Common myeloid progenitor, CD34-positive (primary cell): ENCODE measurements around the gene GPBAR1.
A peak's percentile ranks its signal among the peaks of the same experiment; 100 is the strongest.
"Not testable (repeated sequence)": the region's sequence is repeated elsewhere in the genome, so short reads cannot be mapped to it uniquely, and the experiment has no call there.

Experiments used
- CTCF ChIA-PET: fragments of 350-600 bp; sonication (Branson Sonifier 250); formaldehyde crosslinking; loops from one replicate; lab custom pipeline; 2021; ENCODE audit warnings: antibody characterized with exemption; lab: Charles Lee
- POLR2A ChIA-PET: fragments of 350-600 bp; sonication (Branson Sonifier 250); formaldehyde crosslinking; loops from one replicate; lab custom pipeline; 2021; ENCODE audit warnings: antibody characterized with exemption; lab: Charles Lee
- DNase-seq, 3 donors: peaks; one replicate each; pipeline versions ENCODE4 v3.0.0 to v3.0.0-alpha.2; 2013
- H3K27ac ChIP-seq, 2 experiments: 1 replicate in 1 of 2; 2 replicates in 1 of 2; pipeline ENCODE4 v1.7.0; 2013; ENCODE audit warnings: inconsistent platforms in 2 of 2, low read length in 2 of 2, mild to moderate bottlenecking in 2 of 2, low read depth in 1 of 2, moderate library complexity in 1 of 2; ENCODE audit not compliant: severe bottlenecking in 2 of 2, insufficient read depth in 1 of 2, poor library complexity in 1 of 2
- H3K27me3 ChIP-seq, 5 experiments: replicated peaks in 2 of 5; 1 replicate in 3 of 5; 2 replicates in 2 of 5; pipeline versions ENCODE4 v1.6.1 to v1.7.0; 2013; ENCODE audit warnings: low read length in 4 of 5, mild to moderate bottlenecking in 2 of 5, moderate library complexity in 2 of 5, inconsistent platforms in 1 of 5; ENCODE audit not compliant: insufficient read depth in 5 of 5, control insufficient read depth in 4 of 5
- H3K36me3 ChIP-seq, 4 experiments: 1 replicate in 2 of 4; 2 replicates in 2 of 4; pipeline versions ENCODE4 v1.6.1 to v1.7.0; 2013; ENCODE audit warnings: low read length in 3 of 4, control low read depth in 1 of 4, mild to moderate bottlenecking in 1 of 4; ENCODE audit not compliant: control insufficient read depth in 4 of 4, insufficient read depth in 4 of 4
- H3K4me1 ChIP-seq, 4 experiments: 1 replicate in 3 of 4; 2 replicates in 1 of 4; pipeline versions ENCODE4 v1.6.1 to v1.7.1; 2013; ENCODE audit warnings: low read length in 3 of 4, mild to moderate bottlenecking in 3 of 4, control low read depth in 1 of 4, inconsistent platforms in 1 of 4, moderate library complexity in 1 of 4; ENCODE audit not compliant: control insufficient read depth in 4 of 4, insufficient read depth in 4 of 4; ENCODE audit errors: control extremely low read depth in 1 of 4
- H3K4me3 ChIP-seq, 7 experiments: 1 replicate in 4 of 7; 2 replicates in 3 of 7; pipeline versions ENCODE4 v1.5.1 to v1.7.0; 2013; ENCODE audit warnings: mild to moderate bottlenecking in 7 of 7, low read length in 6 of 7, moderate library complexity in 6 of 7, inconsistent platforms in 2 of 7, low read depth in 2 of 7, control low read depth in 1 of 7; ENCODE audit not compliant: insufficient read depth in 4 of 7, control insufficient read depth in 1 of 7; ENCODE audit errors: extremely low read depth in 1 of 7
- H3K9me3 ChIP-seq, 5 experiments: 1 replicate in 4 of 5; 2 replicates in 1 of 5; pipeline versions ENCODE4 v1.6.1 to v1.7.1; 2013; ENCODE audit warnings: low read length in 4 of 5, mild to moderate bottlenecking in 2 of 5, inconsistent platforms in 1 of 5, low read depth in 1 of 5, moderate library complexity in 1 of 5; ENCODE audit not compliant: control insufficient read depth in 4 of 5, insufficient read depth in 2 of 5; ENCODE audit errors: control extremely low read depth in 1 of 5
- WGBS: methylation state at CpG from one replicate; pipeline ENCODE4 v1.1.5; 2013; ENCODE audit not compliant: insufficient coverage; 5-methylcytosine and 5-hydroxymethylcytosine counted together

GPBAR1 gene

GRCh38 chr2:218273214-218273907 lies 12.5 kb downstream of the GPBAR1 start:
- H3K36me3 ChIP-seq = peaks cover 5 to 52% (median 49%) of the 10 kb centered on the region in 4 experiments

GRCh38 chr2:218273908-218274249 lies 13.1 kb downstream of the GPBAR1 start:
- ChIA-PET CTCF (interaction anchor here (1.1 to 11.2 kb wide), 10 partner anchors 15 to 273 kb away, joined by 3 to 383 read pairs (median 10); partner anchors contain the start of genes CATIP and TMBIM1), POLR2A (interaction anchor here (0.6 to 4.7 kb wide), 2 partner anchors 13 to 93 kb away, joined by 3 to 20 read pairs; no protein-coding TSS in a partner anchor)
- Histone ChIP-seq H3K27ac (no peak overlapping the region), H3K4me1 (peaks cover 5 to 35% (median 25%) of the 10 kb centered on the region in 4 experiments), H3K9me3 (no peaks in the 10 kb centered on the region), H3K27me3 (no peaks in the 10 kb centered on the region), H3K4me3 (no peak overlapping the region), H3K36me3 (peaks cover 5 to 57% (median 53%) of the 10 kb centered on the region in 4 experiments)
- no CpG with 5 or more reads among the region's 2 CpGs for WGBS
- no peak for DNase-seq

More at GRCh38 chr2:218273214-218273907, 12.5 kb downstream of the GPBAR1 start:
- H3K27ac ChIP-seq, DNase-seq, H3K9me3 ChIP-seq, H3K4me3 ChIP-seq, H3K27me3 ChIP-seq: not testable (repeated sequence)
- ChIA-PET CTCF (interaction anchor here (0.6 to 11.2 kb wide), 19 partner anchors 15 to 287 kb away, joined by 3 to 383 read pairs (median 4); partner anchors contain the start of genes CATIP and TMBIM1), POLR2A (interaction anchor here (0.6 to 4.7 kb wide), 4 partner anchors 8 to 93 kb away, joined by 3 to 20 read pairs (median 4); no protein-coding TSS in a partner anchor)
- 92% methylated on average over 2 of the region's 8 CpGs for WGBS
- H3K4me1 ChIP-seq = peaks cover 5 to 36% (median 26%) of the 10 kb centered on the region in 4 experiments

- ChIA-PET POLR2A (interaction anchor here (2.4 kb wide), 1 partner anchor 11 kb away, joined by 17 read pairs; no protein-coding TSS in a partner anchor), CTCF (interaction anchor here (1.0 to 11.2 kb wide), 12 partner anchors 16 to 193 kb away, joined by 3 to 383 read pairs (median 5); partner anchors contain the start of genes CATIP and TMBIM1)
- peaks cover 8 to 64% (median 60%) of the 10 kb centered on the region in 4 experiments for H3K36me3 ChIP-seq
Observed at GRCh38 chr2:218274586-218274985, 13.8 kb downstream of the GPBAR1 start.

GRCh38 chr2:218275371-218276072 lies 14.7 kb downstream of the GPBAR1 start:
- DNase-seq = no peak
- Histone ChIP-seq H3K9me3 (no peaks in the 10 kb centered on the region), H3K4me1 (peaks cover 5 to 24% (median 18%) of the 10 kb centered on the region in 4 experiments), H3K4me3 (no peak overlapping the region), H3K36me3 (peaks cover 11 to 74% (median 69%) of the 10 kb centered on the region in 4 experiments), H3K27me3 (no peaks in the 10 kb centered on the region), H3K27ac (peak overlapping the region in 1 of 2 experiments; percentile 51)
- ChIA-PET POLR2A (interaction anchor here (0.6 to 2.4 kb wide), 3 partner anchors 10 to 95 kb away, joined by 3 to 17 read pairs (median 4); no protein-coding TSS in a partner anchor), CTCF (interaction anchor here (1.0 to 11.2 kb wide), 10 partner anchors 15 to 190 kb away, joined by 3 to 383 read pairs (median 5); partner anchors contain the start of genes CATIP and TMBIM1)
- WGBS = 86% methylated on average over 9 of the region's 9 CpGs

More at GRCh38 chr2:218274586-218274985, 13.8 kb downstream of the GPBAR1 start:
- Histone ChIP-seq H3K4me1 (peaks cover 5 to 28% (median 19%) of the 10 kb centered on the region in 4 experiments), H3K9me3 (no peaks in the 10 kb centered on the region), H3K27ac (peak overlapping the region in 1 of 2 experiments; percentile 6), H3K27me3 (no peaks in the 10 kb centered on the region), H3K4me3 (no peak overlapping the region)
- DNase-seq = no peak
- WGBS = 84% methylated on average over 4 of the region's 4 CpGs

- Histone ChIP-seq H3K27me3 (no peaks in the 10 kb centered on the region), H3K27ac (no peak overlapping the region), H3K36me3 (peaks cover 17 to 85% (median 80%) of the 10 kb centered on the region in 4 experiments), H3K4me3 (no peak overlapping the region), H3K4me1 (peaks cover 0 to 8% (median 5%) of the 10 kb centered on the region in 4 experiments), H3K9me3 (no peaks in the 10 kb centered on the region)
- CTCF ChIA-PET = interaction anchor here (0.9 to 11.2 kb wide), 4 partner anchors 13 to 176 kb away, joined by 3 to 383 read pairs (median 76); partner anchors contain the start of genes CATIP and TMBIM1
- 96% methylated on average over 10 of the region's 12 CpGs for WGBS
- no peak for DNase-seq
- POLR2A ChIA-PET = interaction anchor here (1.3 kb wide), 1 partner anchor 10 kb away, joined by 3 read pairs; no protein-coding TSS in a partner anchor
Observed at GRCh38 chr2:218276986-218277755, 16.4 kb downstream of the GPBAR1 start.

- no peak for DNase-seq
Observed at GRCh38 chr2:218277921-218278320, 17.1 kb downstream of the GPBAR1 start.

More at GRCh38 chr2:218277921-218278320, 17.1 kb downstream of the GPBAR1 start:
- no peak overlapping the region for H3K27ac ChIP-seq
- no peak overlapping the region for H3K4me3 ChIP-seq
- POLR2A ChIA-PET = interaction anchor here (1.3 kb wide), 1 partner anchor 9 kb away, joined by 3 read pairs; no protein-coding TSS in a partner anchor
- peaks cover 17 to 92% (median 82%) of the 10 kb centered on the region in 4 experiments for H3K36me3 ChIP-seq
- H3K27me3 ChIP-seq = no peaks in the 10 kb centered on the region
- 99% methylated on average over 7 of the region's 7 CpGs for WGBS
- CTCF ChIA-PET = interaction anchor here (11.2 kb wide), 1 partner anchor 13 kb away, joined by 383 read pairs; the partner anchor contains the start of gene TMBIM1
- peaks cover 0 to 1% (median under 1%) of the 10 kb centered on the region in 4 experiments for H3K4me1 ChIP-seq
- H3K9me3 ChIP-seq = no peaks in the 10 kb centered on the region
